NB4 (cell line): ENCODE measurements around the gene EPHB1.

Experiments used
- MYC ChIP-seq: IDR thresholded peaks from 2 replicates; pipeline ENCODE4 v1.6.1; 2011; ENCODE audit warnings: low read depth, low read length
- POLR2A ChIP-seq: IDR thresholded peaks from 2 replicates; pipeline ENCODE4 v1.6.1; 2011; ENCODE audit warnings: mild to moderate bottlenecking; ENCODE audit not compliant: insufficient read length; ENCODE audit errors: extremely low read depth
- TF ChIP-seq, protein P1 (sequence below): IDR thresholded peaks from one replicate; pipeline ENCODE4 v1.5.1; 2012; ENCODE audit warnings: low read depth, low read length
- TF ChIP-seq, protein P2 (sequence below): IDR thresholded peaks from 2 replicates; pipeline ENCODE4 v1.6.1; 2011; ENCODE audit warnings: low read depth, low read length

DNA sequence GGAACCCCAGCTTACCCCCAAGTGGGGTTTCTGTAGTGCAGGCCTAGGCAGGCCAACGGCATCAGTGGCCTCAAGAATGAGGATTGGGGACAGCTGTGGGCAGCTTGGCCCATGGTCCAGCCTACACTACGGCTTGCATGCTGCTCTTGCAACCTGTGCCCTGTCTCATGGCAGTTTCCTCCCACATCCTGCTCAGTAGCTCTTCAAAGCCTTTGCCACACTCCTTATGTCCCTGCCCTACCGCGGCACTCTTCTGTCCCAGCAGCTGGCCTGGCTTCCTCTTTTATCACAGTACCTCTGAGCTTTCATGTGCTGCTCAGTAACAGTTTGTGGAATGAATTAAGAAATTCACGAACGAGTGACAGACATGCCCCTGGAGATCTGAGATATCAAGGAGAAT is 431.0 kb downstream of the EPHB1 start:
- no peak for TF ChIP-seq POLR2A
- TF ChIP-seq, protein P1, sequence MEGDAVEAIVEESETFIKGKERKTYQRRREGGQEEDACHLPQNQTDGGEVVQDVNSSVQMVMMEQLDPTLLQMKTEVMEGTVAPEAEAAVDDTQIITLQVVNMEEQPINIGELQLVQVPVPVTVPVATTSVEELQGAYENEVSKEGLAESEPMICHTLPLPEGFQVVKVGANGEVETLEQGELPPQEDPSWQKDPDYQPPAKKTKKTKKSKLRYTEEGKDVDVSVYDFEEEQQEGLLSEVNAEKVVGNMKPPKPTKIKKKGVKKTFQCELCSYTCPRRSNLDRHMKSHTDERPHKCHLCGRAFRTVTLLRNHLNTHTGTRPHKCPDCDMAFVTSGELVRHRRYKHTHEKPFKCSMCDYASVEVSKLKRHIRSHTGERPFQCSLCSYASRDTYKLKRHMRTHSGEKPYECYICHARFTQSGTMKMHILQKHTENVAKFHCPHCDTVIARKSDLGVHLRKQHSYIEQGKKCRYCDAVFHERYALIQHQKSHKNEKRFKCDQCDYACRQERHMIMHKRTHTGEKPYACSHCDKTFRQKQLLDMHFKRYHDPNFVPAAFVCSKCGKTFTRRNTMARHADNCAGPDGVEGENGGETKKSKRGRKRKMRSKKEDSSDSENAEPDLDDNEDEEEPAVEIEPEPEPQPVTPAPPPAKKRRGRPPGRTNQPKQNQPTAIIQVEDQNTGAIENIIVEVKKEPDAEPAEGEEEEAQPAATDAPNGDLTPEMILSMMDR, result no peak
- TF ChIP-seq, protein P2, sequence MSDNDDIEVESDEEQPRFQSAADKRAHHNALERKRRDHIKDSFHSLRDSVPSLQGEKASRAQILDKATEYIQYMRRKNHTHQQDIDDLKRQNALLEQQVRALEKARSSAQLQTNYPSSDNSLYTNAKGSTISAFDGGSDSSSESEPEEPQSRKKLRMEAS, result peak; percentile 83
- peak; percentile 80 for TF ChIP-seq MYC
